OCI-LY3 (cell line): Measurements from ENCODE around the gene MYH7.
"Not testable (repeated sequence)": the region's sequence is repeated elsewhere in the genome, so short reads cannot be mapped to it uniquely, and the experiment has no call there.

ENCODE experiments used
- EZH2phosphoT487 ChIP-seq: fragments of 200-600 bp; shearing (Covaris generic); IDR thresholded peaks from 2 replicates; pipeline ENCODE4 v1.6.1; 2018; ENCODE audit warnings: antibody characterized with exemption, mixed run types, low read depth
- TF ChIP-seq, protein P1 (sequence below): fragments of 200-600, 300-600 bp; sonication (generic); IDR thresholded peaks from 2 replicates; pipeline ENCODE4 v1.5.1; 2014; ENCODE audit warnings: antibody characterized with exemption, low read length, low read depth

DNA sequence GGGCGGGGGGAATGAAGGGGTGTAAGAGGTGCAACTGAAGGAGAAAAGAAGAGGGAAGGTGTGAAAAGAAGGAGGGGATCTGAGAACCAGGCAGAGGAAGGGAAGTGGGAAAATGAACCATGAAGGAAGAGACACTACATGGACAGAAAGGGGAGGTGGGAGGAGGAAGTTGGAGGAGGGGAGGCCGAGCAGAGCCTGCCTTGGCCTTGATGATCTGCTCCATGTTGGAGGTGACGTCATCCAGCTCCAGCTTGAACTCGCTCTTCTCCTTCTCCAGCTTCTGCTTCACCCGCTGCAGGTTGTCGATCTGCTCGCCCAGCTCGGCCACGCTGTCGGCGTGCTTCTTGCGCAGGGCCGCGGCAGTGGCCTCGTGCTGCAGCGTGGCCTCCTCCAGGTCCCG is 15.8 kb downstream of the MYH7 start:
- TF ChIP-seq, protein P1, sequence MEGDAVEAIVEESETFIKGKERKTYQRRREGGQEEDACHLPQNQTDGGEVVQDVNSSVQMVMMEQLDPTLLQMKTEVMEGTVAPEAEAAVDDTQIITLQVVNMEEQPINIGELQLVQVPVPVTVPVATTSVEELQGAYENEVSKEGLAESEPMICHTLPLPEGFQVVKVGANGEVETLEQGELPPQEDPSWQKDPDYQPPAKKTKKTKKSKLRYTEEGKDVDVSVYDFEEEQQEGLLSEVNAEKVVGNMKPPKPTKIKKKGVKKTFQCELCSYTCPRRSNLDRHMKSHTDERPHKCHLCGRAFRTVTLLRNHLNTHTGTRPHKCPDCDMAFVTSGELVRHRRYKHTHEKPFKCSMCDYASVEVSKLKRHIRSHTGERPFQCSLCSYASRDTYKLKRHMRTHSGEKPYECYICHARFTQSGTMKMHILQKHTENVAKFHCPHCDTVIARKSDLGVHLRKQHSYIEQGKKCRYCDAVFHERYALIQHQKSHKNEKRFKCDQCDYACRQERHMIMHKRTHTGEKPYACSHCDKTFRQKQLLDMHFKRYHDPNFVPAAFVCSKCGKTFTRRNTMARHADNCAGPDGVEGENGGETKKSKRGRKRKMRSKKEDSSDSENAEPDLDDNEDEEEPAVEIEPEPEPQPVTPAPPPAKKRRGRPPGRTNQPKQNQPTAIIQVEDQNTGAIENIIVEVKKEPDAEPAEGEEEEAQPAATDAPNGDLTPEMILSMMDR: not testable (repeated sequence)
- not testable (repeated sequence) for TF ChIP-seq EZH2phosphoT487
